ENCODE measurements around the gene IFI27L2. TPM values are rescaled to one million over a fixed set of nuclear protein-coding genes. Genes with fewer than 3 reads are reported as not detected.

The IFI27L2 gene
- total RNA-seq, 2 donors from 2014 or later = 61.3 to 73.8 TPM

DNA sequence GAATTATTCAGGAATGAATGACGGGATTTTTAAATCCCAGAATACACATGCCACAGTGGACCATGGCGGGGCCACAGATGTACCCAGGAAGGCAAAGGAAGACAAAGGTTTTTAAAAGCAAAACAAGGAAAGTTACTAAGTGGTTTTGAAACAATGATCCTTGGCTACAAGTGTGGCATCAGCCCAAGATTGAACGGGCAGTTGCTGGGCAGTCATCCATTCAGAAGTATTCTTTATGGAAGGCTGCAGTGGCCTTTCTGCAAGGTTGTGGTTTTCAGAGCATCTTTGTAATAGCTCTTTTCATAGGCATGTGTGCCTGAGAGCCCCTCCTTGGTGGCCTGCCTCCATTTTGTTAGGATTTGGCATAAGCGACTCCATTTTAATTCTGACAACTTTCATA, 32.3 kb downstream of the IFI27L2 start:
- DNase-seq (ENCODE audit: low spot score) (no peak), ATAC-seq (no peak)
- H3K4me1 Mint-ChIP-seq (ENCODE audit: low read depth in 2 of 2) = no peaks in the 10 kb centered on the region
- H3K4me3 Mint-ChIP-seq = no peak overlapping the region
- H3K27ac Mint-ChIP-seq = no peak overlapping the region
- no peaks in the 10 kb centered on the region for H3K27me3 Mint-ChIP-seq
- H3K9me3 Mint-ChIP-seq = no peaks in the 10 kb centered on the region
- H3K36me3 Mint-ChIP-seq = no peaks in the 10 kb centered on the region

DNA sequence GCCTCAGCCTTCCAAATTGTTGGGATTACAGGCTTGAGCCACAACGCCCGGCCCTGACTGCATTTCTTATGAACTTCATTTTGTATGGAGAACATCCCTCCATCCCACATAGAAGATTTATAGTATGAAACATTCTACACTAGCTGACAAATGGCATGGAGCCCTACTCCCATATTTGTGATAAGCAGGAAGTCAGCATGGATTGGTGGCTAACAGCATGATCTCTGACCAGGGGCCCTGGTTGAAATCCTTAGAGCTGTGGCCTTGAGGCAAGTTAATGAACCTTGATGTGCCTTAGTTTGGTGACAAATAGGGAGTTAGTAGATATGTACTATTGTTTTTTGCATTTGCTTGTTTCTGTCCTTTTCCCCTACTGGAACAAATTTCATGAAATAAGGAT, 36.0 kb downstream of the IFI27L2 start:
- Mint-ChIP-seq H3K4me1 (ENCODE audit: low read depth in 2 of 2) (no peaks in the 10 kb centered on the region), H3K4me3 (no peak overlapping the region), H3K27me3 (no peaks in the 10 kb centered on the region), H3K27ac (no peak overlapping the region), H3K36me3 (no peaks in the 10 kb centered on the region), H3K9me3 (no peaks in the 10 kb centered on the region)
- DNase-seq (ENCODE audit: low spot score) = no peak
- no peak for ATAC-seq

- no peaks in the 10 kb centered on the region for H3K27me3 Mint-ChIP-seq
- ATAC-seq (no peak), DNase-seq (ENCODE audit: low spot score) (no peak)
- H3K9me3 Mint-ChIP-seq = no peaks in the 10 kb centered on the region
- H3K4me3 Mint-ChIP-seq = no peak overlapping the region
- H3K36me3 Mint-ChIP-seq = peaks cover 5% of the 10 kb centered on the region
- peaks cover 0 to 3% of the 10 kb centered on the region in 2 donors for H3K4me1 Mint-ChIP-seq (ENCODE audit: low read depth in 2 of 2)
- no peak overlapping the region for H3K27ac Mint-ChIP-seq
Measured at GRCh38 chr14:94089479-94089878, 39.9 kb downstream of the IFI27L2 start.

DNA sequence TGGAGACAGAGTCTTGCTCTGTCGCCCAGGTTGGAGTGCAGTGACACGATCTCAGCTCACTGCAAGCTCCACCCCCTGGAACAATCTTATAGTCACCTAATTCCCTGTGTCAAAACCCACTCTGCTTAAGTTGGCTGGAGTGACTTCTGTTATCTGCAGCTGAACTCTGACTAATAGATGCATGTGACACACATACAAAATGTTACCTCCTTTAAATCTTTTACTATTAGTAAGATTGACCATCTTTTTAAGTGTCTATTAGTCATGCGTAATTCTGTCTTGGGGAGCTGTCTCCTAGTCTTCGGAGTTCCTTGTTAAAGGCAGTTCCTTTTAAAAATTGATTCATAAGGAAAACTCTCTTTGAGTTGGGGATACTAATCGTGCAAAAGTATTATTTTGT, 40.9 kb downstream of the IFI27L2 start:
- ATAC-seq = no peak

GRCh38 chr14:94087891-94088290, 41.5 kb downstream of the IFI27L2 start:
- Mint-ChIP-seq H3K9me3 (no peaks in the 10 kb centered on the region), H3K27me3 (no peaks in the 10 kb centered on the region), H3K27ac (no peak overlapping the region), H3K4me3 (no peak overlapping the region), H3K36me3 (peaks cover 5% of the 10 kb centered on the region), H3K4me1 (ENCODE audit: low read depth in 2 of 2) (peaks cover 5% of the 10 kb centered on the region in 2 donors)
- DNase-seq (ENCODE audit: low spot score) = no peak
- no peak for ATAC-seq

More for the DNA sequence above, 40.9 kb downstream of the IFI27L2 start:
- H3K27me3 Mint-ChIP-seq = no peaks in the 10 kb centered on the region
- no peak for DNase-seq (ENCODE audit: low spot score)
- no peak overlapping the region for H3K4me3 Mint-ChIP-seq
- peaks cover 0 to 3% of the 10 kb centered on the region in 2 donors for H3K4me1 Mint-ChIP-seq (ENCODE audit: low read depth in 2 of 2)
- peaks cover 5% of the 10 kb centered on the region for H3K36me3 Mint-ChIP-seq
- H3K27ac Mint-ChIP-seq = no peak overlapping the region
- H3K9me3 Mint-ChIP-seq = no peaks in the 10 kb centered on the region

DNA sequence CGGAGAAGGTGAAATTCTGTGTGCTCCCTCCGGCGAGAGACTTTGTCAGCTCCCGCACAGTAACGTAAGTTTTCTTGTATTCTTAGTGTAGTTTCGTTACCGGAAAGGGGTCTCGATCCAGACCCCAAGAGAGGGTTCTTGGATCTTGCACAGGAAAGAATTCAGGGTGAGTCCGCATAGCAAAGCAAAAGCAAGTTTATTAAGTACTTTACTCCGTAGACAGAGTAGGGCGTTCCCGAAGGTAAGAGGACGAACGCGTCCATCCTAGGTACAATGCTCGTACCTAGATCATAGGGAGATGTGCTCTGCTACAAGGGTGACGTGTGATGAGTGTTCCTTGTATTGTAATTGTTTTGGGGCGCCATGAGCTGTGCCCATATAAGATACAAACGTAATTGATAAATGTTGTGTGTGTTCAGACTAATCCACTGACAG, 48.0 kb downstream of the IFI27L2 start:
- no peaks in the 10 kb centered on the region for H3K9me3 Mint-ChIP-seq
- ATAC-seq = peak; percentile 1 to 20
- DNase-seq (ENCODE audit: low spot score) = no peak
- H3K36me3 Mint-ChIP-seq = peaks cover 25% of the 10 kb centered on the region
- H3K27me3 Mint-ChIP-seq = no peaks in the 10 kb centered on the region
- peaks cover 45 to 47% of the 10 kb centered on the region in 2 donors for H3K4me1 Mint-ChIP-seq (ENCODE audit: low read depth in 2 of 2)
- peak overlapping the region; percentile 96 for H3K4me3 Mint-ChIP-seq
- H3K27ac Mint-ChIP-seq = peak overlapping the region; percentile 95 to 99

DNA sequence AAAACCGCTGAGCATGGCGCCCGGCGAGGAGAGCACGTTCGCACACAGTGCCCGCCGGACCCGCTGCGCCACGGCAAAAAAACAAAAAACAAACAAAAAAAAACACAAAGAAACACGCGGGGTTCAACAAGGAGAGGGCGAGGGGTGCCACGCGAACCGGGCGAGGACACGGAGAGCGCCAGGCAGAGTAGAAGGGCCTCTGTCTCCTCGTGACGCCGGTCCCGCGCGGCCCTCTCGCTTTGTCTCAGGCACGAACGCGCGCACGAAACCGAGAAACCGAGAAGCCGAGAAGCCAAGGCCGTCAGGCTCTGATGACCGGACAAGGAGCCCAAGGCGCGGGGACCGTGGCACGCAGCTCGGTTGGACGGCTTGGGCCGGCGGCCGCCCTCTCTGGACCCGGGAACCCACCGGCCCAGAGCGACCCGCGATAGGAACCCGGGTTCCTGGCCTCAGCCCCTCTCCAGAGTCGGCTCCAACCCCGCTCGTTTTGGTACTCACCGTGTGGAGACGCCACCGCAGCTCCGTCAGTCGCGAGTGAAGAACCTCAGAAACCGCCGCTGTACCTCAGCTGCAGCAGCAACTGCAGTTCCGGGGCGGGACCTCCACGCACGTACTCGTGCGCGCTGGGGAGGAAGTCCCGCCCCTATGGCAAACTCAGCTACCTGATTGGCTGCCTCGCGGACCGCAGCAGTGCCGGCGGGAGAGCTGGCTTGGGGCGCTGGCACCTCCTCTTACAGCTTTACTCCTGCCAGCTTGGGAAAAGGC, 48.6 kb downstream of the IFI27L2 start, which contains the start of the genes DDX24 and IFI27L1:
TSS of gene DDX24 (minus strand) at position 582 of the 765 bp plus-strand sequence. CDS start 1,460 bp downstream, outside the sequence.
TSS of gene IFI27L1 (plus strand) at position 690 of the 765 bp plus-strand sequence. CDS start 15,628 bp downstream, outside the sequence.
- peak within 1 kb of the TSS; percentile 95 to 99 for H3K27ac Mint-ChIP-seq
- peak within 1 kb of the TSS; percentile 96 for H3K4me3 Mint-ChIP-seq
- peak; percentile 97 for DNase-seq (ENCODE audit: low spot score)
- peaks cover 45 to 47% of the 10 kb centered on the region in 2 donors for H3K4me1 Mint-ChIP-seq (ENCODE audit: low read depth in 2 of 2)
- peak; percentile 99 to 100 for ATAC-seq
- H3K27me3 Mint-ChIP-seq = no peaks in the 10 kb centered on the region
- H3K9me3 Mint-ChIP-seq = no peaks in the 10 kb centered on the region
- H3K36me3 Mint-ChIP-seq = peaks cover 20% of the 10 kb centered on the region

GRCh38 chr14:94079891-94080620, 49.3 kb downstream of the IFI27L2 start:
- DNase-seq (ENCODE audit: low spot score) = no peak
- ATAC-seq = no peak
- Mint-ChIP-seq H3K27ac (peak overlapping the region; percentile 95 to 99), H3K9me3 (peaks cover 3% of the 10 kb centered on the region), H3K4me1 (ENCODE audit: low read depth in 2 of 2) (peaks cover 51 to 53% of the 10 kb centered on the region in 2 donors), H3K27me3 (no peaks in the 10 kb centered on the region), H3K36me3 (peaks cover 26% of the 10 kb centered on the region), H3K4me3 (peak overlapping the region; percentile 96)

DNA sequence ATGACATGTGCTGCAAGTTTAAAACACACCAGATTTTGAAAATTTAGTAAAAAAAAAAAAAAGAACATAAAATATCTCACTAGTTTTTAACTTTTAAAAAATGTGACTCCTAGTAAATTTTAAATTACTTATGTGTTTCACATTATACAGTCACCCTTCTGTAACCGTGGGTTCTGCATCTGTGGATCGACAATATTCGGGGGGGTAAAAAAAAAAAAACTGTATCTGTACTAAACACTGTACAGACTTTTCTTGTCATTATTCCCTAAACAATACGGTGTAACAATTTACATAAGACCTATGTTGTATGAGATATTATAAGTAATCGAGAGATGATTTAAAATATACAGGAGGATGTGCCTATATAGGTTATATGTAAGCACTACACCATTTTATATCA, 51.6 kb downstream of the IFI27L2 start:
- no peaks in the 10 kb centered on the region for H3K27me3 Mint-ChIP-seq
- no peak overlapping the region for H3K27ac Mint-ChIP-seq
- peaks cover 51 to 56% of the 10 kb centered on the region in 2 donors for H3K4me1 Mint-ChIP-seq (ENCODE audit: low read depth in 2 of 2)
- no peak for ATAC-seq
- H3K36me3 Mint-ChIP-seq = peaks cover 37% of the 10 kb centered on the region
- no peak for DNase-seq (ENCODE audit: low spot score)
- H3K4me3 Mint-ChIP-seq = peak overlapping the region; percentile 96
- peaks cover 3% of the 10 kb centered on the region for H3K9me3 Mint-ChIP-seq

Other genes with a start within 250 kb of the IFI27L2 start
- not detected for gene FAM181A, start 202.3 kb downstream of the IFI27L2 start, total RNA-seq
- 10 to 100 TPM; 12.3 to 55.1 TPM for gene ASB2, start 153.0 kb downstream of the IFI27L2 start, total RNA-seq
- not detected for gene CCDC197, start 132.3 kb downstream of the IFI27L2 start, total RNA-seq
- gene OTUB2, start 103.3 kb downstream of the IFI27L2 start, total RNA-seq = under 1 TPM; 0.14 to 0.22 TPM
- 100 to 1,000 TPM; 168 to 241 TPM for gene DDX24, start 48.4 kb downstream of the IFI27L2 start, total RNA-seq
- 10 to 100 TPM; 22.9 to 23.0 TPM for gene IFI27L1, start 48.3 kb downstream of the IFI27L2 start, total RNA-seq
- 1 to 10 TPM; 1.5 to 1.7 TPM for gene IFI27, start 18.9 kb downstream of the IFI27L2 start, total RNA-seq
- gene PPP4R4, start 44.7 kb upstream of the IFI27L2 start, total RNA-seq = under 1 TPM in 1 of 2 donors, not detected in 1; 0.73 TPM
- gene SERPINA10, start 163.7 kb upstream of the IFI27L2 start, total RNA-seq = not detected
- gene SERPINA6, start 193.7 kb upstream of the IFI27L2 start, total RNA-seq = not detected
- not detected for gene SERPINA2, start 237.1 kb upstream of the IFI27L2 start, total RNA-seq

Measured in natural killer cell treated with Interleukin-12 subunit alpha and Interleukin-12 subunit beta and Interleukin-15 and Interleukin-18, amount 100 ng/mL, for 72 hours (primary cell).